Hematopoietic multipotent progenitor cell treated with erythropoietin and hydrocortisone succinate and interleukin-3 and kit ligand, for 15 days (in vitro differentiated cells): ENCODE data around the gene TICAM1.
A peak's percentile ranks its signal among the peaks of the same experiment; 100 is the strongest.

ENCODE experiments used
- DNase-seq: peaks from one replicate; pipeline ENCODE4 v3.0.0-alpha.2; 2015; ENCODE audit warnings: low spot score

TICAM1 gene

GRCh38 chr19:4768934-4769777 is 62.4 kb downstream of the TICAM1 start:
- peak; percentile 47 for DNase-seq
